NCI-H1105 treated with DMSO at 0.1 percent for 48 hours (cell line): Measurements from ENCODE around the gene FAF1.
"Not testable (repeated sequence)": the region's sequence is repeated elsewhere in the genome, so short reads cannot be mapped to it uniquely, and the experiment has no call there.

ENCODE experiments used
- DNase-seq: peaks from one replicate; lab custom pipeline; 2025; lab: John Stamatoyannopoulos, UW

The FAF1 gene

DNA sequence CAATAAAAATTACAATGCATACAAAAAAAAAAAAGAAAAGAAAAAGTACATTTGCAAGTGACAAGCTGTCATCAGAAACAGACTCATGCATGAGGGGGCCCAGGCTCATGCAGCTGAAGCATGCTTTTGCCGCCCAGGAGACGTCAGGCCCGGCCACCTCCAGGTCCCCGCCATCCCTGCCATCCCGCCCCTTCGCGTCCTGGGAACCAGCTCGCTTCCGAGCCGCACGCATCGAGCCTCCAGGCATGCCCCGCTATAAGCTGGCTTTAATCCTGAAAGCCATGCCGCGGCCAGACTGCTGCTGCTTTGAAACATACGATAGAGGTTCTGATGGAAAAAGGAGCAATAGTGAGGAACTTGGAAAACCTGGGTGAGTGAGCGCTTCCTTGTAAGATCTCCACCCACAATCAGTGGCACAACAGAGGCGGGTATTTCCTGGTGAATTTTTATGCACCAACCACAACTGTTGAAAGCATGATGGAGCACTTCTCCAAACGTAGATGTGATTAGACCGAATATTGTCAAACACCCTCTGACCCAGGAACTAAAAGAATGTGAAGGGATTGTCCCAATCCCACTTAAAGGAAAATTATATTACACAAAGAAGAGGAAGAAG is 113.7 kb downstream of the FAF1 start:
- DNase-seq, result no peak

GRCh38 chr1:50841791-50842387 is 118.2 kb downstream of the FAF1 start:
- DNase-seq, result no peak

- no peak for DNase-seq
Measured at GRCh38 chr1:50836117-50836516, 124.0 kb downstream of the FAF1 start.

- DNase-seq, result no peak
Measured at GRCh38 chr1:50833216-50833615, 126.9 kb downstream of the FAF1 start.

GRCh38 chr1:50832167-50832566 is 127.9 kb downstream of the FAF1 start:
- no peak for DNase-seq

- no peak for DNase-seq
Measured at GRCh38 chr1:50831300-50832061, 128.6 kb downstream of the FAF1 start.

GRCh38 chr1:50830621-50831020 is 129.4 kb downstream of the FAF1 start:
- DNase-seq, result no peak

DNA sequence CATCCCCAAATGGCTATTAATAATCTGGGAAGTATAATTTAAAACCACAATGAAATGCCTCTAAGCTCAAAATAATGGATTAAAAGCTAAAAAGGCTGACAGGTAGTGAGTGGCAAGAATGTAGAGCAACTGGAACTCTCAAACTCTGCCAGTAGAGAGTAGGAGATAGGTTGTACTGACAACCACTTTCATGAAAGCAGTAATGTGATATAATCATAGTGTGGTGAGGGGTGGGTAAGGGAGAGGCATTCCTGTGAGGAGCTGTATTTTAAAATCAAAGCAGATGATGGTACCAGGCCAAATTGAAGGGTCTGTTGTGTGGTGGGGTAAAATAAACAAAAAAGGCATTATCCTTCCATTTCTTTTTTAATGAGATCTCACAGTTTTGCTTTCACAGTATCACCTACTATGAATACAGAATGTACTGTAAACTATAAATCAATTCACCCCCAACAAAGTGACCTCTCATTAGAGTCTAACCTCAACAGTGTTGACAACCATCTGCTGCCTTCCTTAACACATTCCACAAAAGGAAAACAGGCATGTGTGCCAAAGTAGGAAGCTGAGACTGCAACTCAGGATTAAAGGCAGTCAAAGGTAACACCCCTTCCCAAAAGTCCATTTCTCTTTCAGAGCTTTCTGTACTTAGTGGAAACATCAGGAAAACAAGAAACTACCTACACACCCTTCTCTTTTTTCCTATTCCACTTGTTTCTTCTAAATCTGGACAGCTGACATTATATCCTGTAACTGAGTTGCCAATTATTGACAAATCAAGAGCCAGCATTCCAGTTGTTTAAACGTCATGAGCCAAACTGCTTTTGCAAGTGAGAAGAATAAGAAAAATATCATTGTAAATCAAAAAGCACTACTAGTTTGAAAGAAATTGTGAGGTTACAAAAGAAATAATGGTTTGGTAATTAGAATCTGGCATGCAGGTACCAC is 130.8 kb downstream of the FAF1 start:
- DNase-seq, result no peak

DNA sequence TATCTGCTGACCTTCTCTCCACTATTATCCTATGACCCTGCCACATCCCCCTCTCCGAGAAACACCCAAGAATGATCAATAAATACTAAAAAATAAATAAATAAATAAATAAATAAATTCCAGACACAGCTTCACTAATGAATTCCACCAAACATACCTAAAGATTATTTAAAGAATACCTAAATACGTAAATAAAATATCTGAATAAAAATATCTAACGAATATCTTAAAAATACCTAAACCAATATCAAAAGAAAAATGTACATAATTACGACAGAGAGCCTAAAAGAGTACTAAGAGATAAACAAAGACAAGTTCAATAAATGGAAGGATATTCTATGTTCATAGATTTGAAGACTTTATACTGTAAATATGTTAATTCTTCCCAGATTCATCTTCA is 132.5 kb downstream of the FAF1 start:
- no peak for DNase-seq

- not testable (repeated sequence) for DNase-seq
Measured at GRCh38 chr1:50826792-50827191, 133.3 kb downstream of the FAF1 start.

DNA sequence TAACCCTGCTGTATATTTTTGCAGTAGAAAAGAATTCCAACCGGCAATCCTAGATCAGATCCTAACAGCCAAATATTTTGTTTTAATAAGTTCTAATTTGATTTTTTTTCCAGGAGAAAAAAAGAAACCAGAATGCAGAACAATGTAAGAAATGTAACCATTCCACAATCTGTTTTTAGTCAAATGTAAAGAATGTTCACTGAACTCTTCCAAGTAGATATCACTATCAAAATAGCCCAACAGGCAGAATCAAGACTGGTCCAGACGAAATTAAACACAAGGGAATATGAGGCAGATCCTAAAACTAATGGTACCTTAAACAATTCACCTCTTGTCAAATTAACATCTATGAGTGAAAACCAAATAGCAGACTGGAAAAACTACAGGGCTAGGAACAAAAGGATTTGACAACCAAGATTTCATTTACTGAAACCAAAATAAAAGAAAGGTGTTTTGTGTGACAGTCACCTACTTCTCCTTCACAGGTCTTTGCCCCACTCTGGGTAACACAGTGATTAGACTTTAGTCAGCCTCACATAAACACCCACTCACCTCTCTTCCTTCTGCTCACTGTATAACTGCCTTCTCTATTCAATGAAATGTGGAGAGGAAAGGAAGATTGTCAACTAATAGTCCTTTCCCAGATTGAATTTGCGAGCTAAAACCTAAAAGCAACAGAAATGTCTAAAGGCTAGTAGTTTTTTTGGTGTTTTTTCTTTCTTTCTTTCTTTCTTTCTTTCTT is 137.9 kb downstream of the FAF1 start:
- DNase-seq, result no peak

- DNase-seq, result no peak
Measured at GRCh38 chr1:50820545-50820944, 139.5 kb downstream of the FAF1 start.

GRCh38 chr1:50812346-50812745 is 147.7 kb downstream of the FAF1 start:
- no peak for DNase-seq

DNA sequence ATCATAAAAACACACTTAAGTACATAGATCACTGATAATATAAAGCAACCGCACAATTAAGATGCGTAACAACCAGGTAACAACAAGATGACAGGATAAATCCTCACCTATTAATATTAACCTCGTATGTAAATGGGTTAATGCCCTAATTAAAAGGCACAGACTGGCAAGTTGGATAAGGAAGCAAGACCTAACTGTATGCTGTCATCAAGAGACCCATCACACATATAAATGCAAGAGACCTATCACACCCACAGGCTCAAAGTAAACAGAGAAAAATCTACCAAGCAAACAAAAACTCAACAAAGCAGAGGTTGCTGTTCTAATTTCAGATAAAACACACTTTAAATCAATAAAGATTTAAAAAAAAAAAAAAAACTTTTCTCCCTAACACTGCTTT is 151.8 kb downstream of the FAF1 start:
- no peak for DNase-seq

- DNase-seq, result no peak
Measured at GRCh38 chr1:50796272-50796671, 163.8 kb downstream of the FAF1 start.

DNA sequence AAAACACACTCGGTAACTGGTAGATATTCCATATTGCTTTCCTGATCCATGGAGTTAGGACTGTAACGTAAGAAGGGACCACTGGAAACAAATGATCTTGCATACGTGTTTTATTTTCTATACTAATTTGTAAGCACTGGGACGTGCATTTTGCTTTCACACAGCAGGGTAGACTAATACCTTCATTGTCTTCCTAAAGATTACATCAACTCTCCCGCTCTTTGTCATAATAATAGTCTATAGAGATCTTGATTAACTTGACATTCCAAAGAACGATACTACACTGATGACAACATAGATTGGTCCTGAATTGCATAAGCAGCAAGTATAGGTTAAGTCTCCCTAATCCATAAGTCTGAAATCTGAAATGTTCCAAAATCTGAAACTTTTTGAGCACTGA is 166.5 kb downstream of the FAF1 start:
- DNase-seq, result no peak

- DNase-seq, result no peak
Measured at GRCh38 chr1:50787266-50787665, 172.8 kb downstream of the FAF1 start.

DNA sequence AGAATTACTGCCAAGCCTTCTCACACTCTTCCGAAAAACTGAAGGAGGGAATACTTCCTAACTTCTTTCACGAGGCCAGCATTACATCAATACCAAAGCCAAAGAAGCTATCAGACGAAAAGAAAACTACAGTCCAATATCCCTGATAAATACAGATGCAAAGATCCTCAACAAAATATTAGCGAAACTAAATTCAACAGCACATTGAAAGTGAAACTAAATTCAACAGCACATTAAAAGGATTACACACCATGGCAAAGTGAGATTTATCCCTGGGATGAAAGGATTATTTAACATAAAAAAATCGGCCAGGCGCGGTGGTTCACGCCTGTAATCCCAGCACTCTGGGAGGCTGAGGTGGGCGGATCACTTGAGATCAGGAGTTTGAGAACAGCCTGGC is 176.8 kb downstream of the FAF1 start:
- DNase-seq, result no peak

DNA sequence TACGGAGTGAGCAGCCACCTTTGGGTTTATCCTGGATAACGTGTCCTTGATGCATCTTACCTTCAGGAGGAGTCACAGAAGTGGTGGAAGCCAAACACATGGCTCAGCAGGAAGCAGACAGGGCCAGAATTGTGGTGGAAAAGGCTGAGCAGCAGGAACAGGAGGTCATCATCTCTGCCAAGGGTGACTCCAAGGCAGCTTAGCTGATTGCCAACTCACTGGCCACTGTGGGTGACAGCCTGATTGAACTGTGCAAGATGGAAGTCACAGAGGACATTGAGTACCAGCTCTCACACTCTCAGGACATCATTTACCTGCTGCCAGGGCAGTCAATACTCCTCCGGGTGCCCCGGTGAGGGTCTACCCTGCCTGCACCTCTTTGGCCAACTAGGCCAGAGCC is 179.3 kb downstream of the FAF1 start:
- DNase-seq, result no peak

DNA sequence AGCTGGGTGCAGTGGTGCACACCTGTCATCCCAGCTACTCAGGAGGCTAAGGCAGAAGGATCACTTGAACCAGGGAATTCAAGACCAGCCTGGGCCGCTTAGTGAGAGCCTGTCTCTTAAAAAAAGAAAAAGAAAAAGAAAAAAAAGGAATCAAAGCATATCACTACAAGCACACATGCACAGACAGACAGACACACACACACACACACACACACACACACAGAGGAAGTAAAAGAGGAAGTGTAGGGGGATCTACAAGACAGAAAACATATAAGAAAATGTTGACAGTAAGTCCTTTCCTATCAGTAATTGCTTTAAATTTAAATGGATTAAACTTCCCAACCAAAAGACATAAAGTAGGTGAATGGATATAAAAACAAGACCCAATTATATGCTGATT is 180.3 kb downstream of the FAF1 start:
- DNase-seq, result no peak

GRCh38 chr1:50775740-50776139 is 184.3 kb downstream of the FAF1 start:
- DNase-seq, result no peak
